MM.1S (cell line): Measurements from ENCODE around the gene MACROD2.

Experiments
- DNase-seq: peaks from one replicate; pipeline ENCODE4 v3.0.0-alpha.2; 2015
- H2AFZ ChIP-seq: fragments of 300-600 bp; sonication (generic); 2 replicates; pipeline ENCODE4 v1.6.0; 2016; ENCODE audit warnings: antibody characterized with exemption, low read length
- H3F3A ChIP-seq: fragments of 300-600 bp; sonication (generic); 2 replicates; pipeline ENCODE4 v1.6.1; 2016; ENCODE audit warnings: mild to moderate bottlenecking, antibody characterized with exemption, low read length, moderate library complexity, mixed read lengths; ENCODE audit not compliant: insufficient read depth
- H3K27ac ChIP-seq: fragments of 300-600 bp; sonication (generic); 2 replicates; pipeline ENCODE4 v1.5.1; 2016; ENCODE audit warnings: mild to moderate bottlenecking, low read length
- H3K27me3 ChIP-seq: fragments of 300-600 bp; sonication (generic); replicated peaks from 2 replicates; pipeline ENCODE4 v1.6.0; 2016; ENCODE audit warnings: low read length; ENCODE audit not compliant: insufficient read depth
- H3K36me3 ChIP-seq: fragments of 300-600 bp; sonication (generic); replicated peaks from 2 replicates; pipeline ENCODE4 v1.6.1; 2016; ENCODE audit warnings: mild to moderate bottlenecking, low read length, mixed read lengths; ENCODE audit not compliant: insufficient read depth
- H3K4me1 ChIP-seq: fragments of 300-600 bp; sonication (generic); 2 replicates; pipeline ENCODE4 v1.6.1; 2016; ENCODE audit warnings: low read length, mixed read lengths
- H3K4me2 ChIP-seq: fragments of 300-600 bp; sonication (generic); 2 replicates; pipeline ENCODE4 v1.6.0; 2016; ENCODE audit warnings: low read depth, low read length
- H3K4me3 ChIP-seq: fragments of 300-600 bp; sonication (generic); 2 replicates; pipeline ENCODE4 v1.5.1; 2016; ENCODE audit warnings: low read length, mixed read lengths
- H3K79me2 ChIP-seq: fragments of 300-600 bp; sonication (generic); 2 replicates; pipeline ENCODE4 v1.6.1; 2016; ENCODE audit warnings: mixed run types, low read length, mixed read lengths
- H3K9ac ChIP-seq: fragments of 300-600 bp; sonication (generic); 2 replicates; pipeline ENCODE4 v1.6.1; 2016; ENCODE audit warnings: low read length, mixed read lengths
- H3K9me2 ChIP-seq: fragments of 300-600 bp; sonication (generic); replicated peaks from 2 replicates; pipeline ENCODE4 v1.6.1; 2016; ENCODE audit warnings: mild to moderate bottlenecking, low read length, mixed read lengths; ENCODE audit not compliant: insufficient read depth
- H3K9me3 ChIP-seq: fragments of 300-600 bp; sonication (generic); replicated peaks from 2 replicates; pipeline ENCODE4 v1.6.1; 2016; ENCODE audit warnings: mild to moderate bottlenecking, low read length, mixed read lengths; ENCODE audit not compliant: insufficient read depth
- H4K20me1 ChIP-seq: fragments of 300-600 bp; sonication (generic); 2 replicates; pipeline ENCODE4 v1.6.1; 2016; ENCODE audit warnings: mild to moderate bottlenecking, low read length, moderate library complexity, mixed read lengths; ENCODE audit not compliant: insufficient read depth
- CTCF ChIP-seq: fragments of 300-600 bp; sonication (generic); IDR thresholded peaks from 2 replicates; pipeline ENCODE4 v1.5.1; 2016; ENCODE audit warnings: antibody characterized with exemption, low read length, mixed read lengths
- EZH2 ChIP-seq: fragments of 300-600 bp; sonication (generic); optimal IDR thresholded peaks from 2 replicates; pipeline ENCODE3; 2017; ENCODE audit warnings: low read depth, mild to moderate bottlenecking, antibody characterized with exemption, low read length, mixed read lengths
- EZH2phosphoT487 ChIP-seq: fragments of 300-600 bp; sonication (generic); IDR thresholded peaks from 2 replicates; pipeline ENCODE4 v1.6.1; 2018; ENCODE audit warnings: antibody characterized with exemption, low read length

MACROD2 gene

GRCh38 chr20:15619816-15620215 is 1624.5 kb downstream of the MACROD2 start:
- Histone ChIP-seq H3K9me3 (no peaks in the 10 kb centered on the region), H3K4me1 (no peaks in the 10 kb centered on the region), H3K4me3 (no peak overlapping the region), H3K4me2 (no peak overlapping the region), H4K20me1 (no peaks in the 10 kb centered on the region), H3K9ac (no peak overlapping the region), H2AFZ (no peak overlapping the region), H3K79me2 (no peaks in the 10 kb centered on the region), H3K27ac (no peak overlapping the region), H3F3A (no peaks in the 10 kb centered on the region), H3K9me2 (no peaks in the 10 kb centered on the region), H3K36me3 (no peaks in the 10 kb centered on the region), H3K27me3 (no peaks in the 10 kb centered on the region)
- no peak for TF ChIP-seq CTCF
- TF ChIP-seq EZH2phosphoT487: no peak
- TF ChIP-seq EZH2: no peak
- no peak for DNase-seq

GRCh38 chr20:15622368-15622767 is 1627.1 kb downstream of the MACROD2 start:
- no peaks in the 10 kb centered on the region for H4K20me1 ChIP-seq
- H3F3A ChIP-seq: no peaks in the 10 kb centered on the region
- H3K4me1 ChIP-seq: no peaks in the 10 kb centered on the region
- no peak for DNase-seq
- no peak overlapping the region for H3K9ac ChIP-seq
- H3K9me3 ChIP-seq: no peaks in the 10 kb centered on the region
- no peak overlapping the region for H3K27ac ChIP-seq
- no peak overlapping the region for H2AFZ ChIP-seq
- no peaks in the 10 kb centered on the region for H3K79me2 ChIP-seq
- no peaks in the 10 kb centered on the region for H3K9me2 ChIP-seq
- no peaks in the 10 kb centered on the region for H3K36me3 ChIP-seq
- H3K27me3 ChIP-seq: no peaks in the 10 kb centered on the region
- H3K4me2 ChIP-seq: no peak overlapping the region
- no peak overlapping the region for H3K4me3 ChIP-seq
- TF ChIP-seq EZH2 (no peak), CTCF (no peak), EZH2phosphoT487 (no peak)

DNA sequence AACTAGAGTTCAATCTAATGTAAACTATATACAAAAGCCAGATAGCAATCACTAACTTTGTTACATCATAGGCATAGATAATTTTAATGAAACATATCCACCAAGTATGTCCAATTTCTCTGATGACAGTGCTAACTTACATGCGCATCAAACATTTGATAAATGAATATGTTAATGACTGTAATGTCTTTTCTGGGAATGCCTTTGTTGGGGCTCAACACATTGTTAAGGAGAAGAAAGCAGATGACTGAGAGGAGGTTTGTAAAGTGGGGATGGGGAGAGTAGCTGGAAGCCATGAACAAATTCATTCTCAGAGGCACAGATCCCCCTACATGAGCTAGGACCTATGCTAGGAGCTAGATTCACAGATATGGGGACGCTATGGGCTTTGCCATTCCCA is 1627.9 kb downstream of the MACROD2 start:
- Histone ChIP-seq H3K9me3 (no peaks in the 10 kb centered on the region), H3F3A (no peaks in the 10 kb centered on the region), H3K79me2 (no peaks in the 10 kb centered on the region), H3K4me1 (no peaks in the 10 kb centered on the region), H3K27ac (no peak overlapping the region), H3K9ac (no peak overlapping the region), H3K4me2 (no peak overlapping the region), H3K4me3 (no peak overlapping the region), H2AFZ (no peak overlapping the region), H3K27me3 (no peaks in the 10 kb centered on the region), H4K20me1 (no peaks in the 10 kb centered on the region), H3K9me2 (no peaks in the 10 kb centered on the region), H3K36me3 (no peaks in the 10 kb centered on the region)
- no peak for DNase-seq
- TF ChIP-seq CTCF (no peak), EZH2phosphoT487 (no peak), EZH2 (no peak)

DNA sequence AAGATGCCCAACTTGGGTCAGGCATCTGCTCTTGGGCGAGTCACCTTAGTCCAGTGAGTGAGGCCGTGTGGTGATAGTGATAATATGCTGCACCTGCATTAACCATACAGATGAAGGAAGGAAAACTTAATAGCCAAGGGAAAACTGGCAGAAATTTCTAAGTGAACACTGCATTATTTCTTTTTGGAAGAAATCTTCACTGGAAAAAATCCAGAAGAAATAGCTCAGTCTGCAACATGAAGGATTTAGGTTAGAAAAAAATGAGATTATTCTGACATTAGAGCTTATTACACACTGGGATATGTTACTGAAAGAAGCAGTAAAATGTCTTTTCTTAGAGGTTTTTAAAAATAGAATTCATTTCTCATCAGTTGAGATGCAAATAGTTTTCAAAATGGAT is 1630.7 kb downstream of the MACROD2 start:
- Histone ChIP-seq H3K4me3 (no peak overlapping the region), H3K4me2 (no peak overlapping the region), H2AFZ (no peak overlapping the region), H3K36me3 (no peaks in the 10 kb centered on the region), H4K20me1 (no peaks in the 10 kb centered on the region), H3K79me2 (no peaks in the 10 kb centered on the region), H3K27me3 (no peaks in the 10 kb centered on the region), H3K4me1 (no peaks in the 10 kb centered on the region), H3K27ac (no peak overlapping the region), H3K9me3 (no peaks in the 10 kb centered on the region), H3K9me2 (no peaks in the 10 kb centered on the region), H3K9ac (no peak overlapping the region), H3F3A (no peaks in the 10 kb centered on the region)
- TF ChIP-seq CTCF (no peak), EZH2phosphoT487 (no peak), EZH2 (no peak)
- DNase-seq: no peak
